GM19025 (cell line): ENCODE results near the gene MYH7.
A peak's percentile ranks its signal among the peaks of the same experiment; 100 is the strongest.
"Not testable (repeated sequence)": the region's sequence is repeated elsewhere in the genome, so short reads cannot be mapped to it uniquely, and the experiment has no call there.

Source experiments
- ATAC-seq: cut with Tn5 transposase; IDR thresholded peaks from one replicate; pipeline ENCODE4 v1.9.1; 2021; ENCODE audit warnings: mild to moderate bottlenecking, low read depth, moderate library complexity; ENCODE audit not compliant: unreplicated experiment

MYH7 gene

GRCh38 chr14:23435543-23436326, at the start of gene MYH7:
Gene MYH7 (minus strand): TSS chr14:23435660. CDS start chr14:23433732, 1,928 bp downstream.
- no peak for ATAC-seq

DNA sequence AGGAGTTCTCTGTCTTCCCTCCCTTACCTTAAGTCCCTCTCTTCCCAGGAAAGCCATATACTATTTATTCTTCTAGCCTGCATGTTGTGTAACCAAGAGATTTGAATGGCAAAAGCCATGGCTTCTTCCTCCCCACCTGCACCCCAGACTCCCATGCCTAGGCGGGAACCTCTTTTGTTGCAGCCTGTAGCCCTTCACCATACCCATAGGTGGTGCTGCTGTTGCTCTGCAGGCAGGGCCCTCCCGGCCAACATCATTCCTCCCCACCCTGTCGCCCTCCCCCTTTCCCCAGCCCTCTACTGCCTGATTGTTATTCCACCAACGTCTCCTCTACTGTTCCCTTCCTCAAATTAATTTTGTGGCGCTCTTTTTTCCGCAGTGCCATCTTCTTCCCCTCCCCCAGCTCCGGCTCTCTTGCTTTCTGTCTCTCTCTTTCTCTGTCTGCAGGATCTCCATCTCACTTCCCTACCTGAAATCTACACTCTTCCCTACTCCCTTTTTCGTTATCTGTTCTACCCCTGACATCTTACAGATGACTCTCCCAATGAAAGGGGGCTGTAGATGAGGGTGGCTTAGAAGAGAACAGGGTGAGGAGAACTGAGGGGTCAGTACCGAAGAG, 47.9 kb upstream of the MYH7 start:
- ATAC-seq = no peak

- ATAC-seq = no peak
Observed at GRCh38 chr14:23482823-23483148, 47.3 kb upstream of the MYH7 start.

- no peak for ATAC-seq
Observed at GRCh38 chr14:23481979-23482822, 46.7 kb upstream of the MYH7 start.

GRCh38 chr14:23481362-23481970, 46.0 kb upstream of the MYH7 start:
- ATAC-seq = no peak

GRCh38 chr14:23478109-23478759, 42.8 kb upstream of the MYH7 start:
- ATAC-seq = no peak

DNA sequence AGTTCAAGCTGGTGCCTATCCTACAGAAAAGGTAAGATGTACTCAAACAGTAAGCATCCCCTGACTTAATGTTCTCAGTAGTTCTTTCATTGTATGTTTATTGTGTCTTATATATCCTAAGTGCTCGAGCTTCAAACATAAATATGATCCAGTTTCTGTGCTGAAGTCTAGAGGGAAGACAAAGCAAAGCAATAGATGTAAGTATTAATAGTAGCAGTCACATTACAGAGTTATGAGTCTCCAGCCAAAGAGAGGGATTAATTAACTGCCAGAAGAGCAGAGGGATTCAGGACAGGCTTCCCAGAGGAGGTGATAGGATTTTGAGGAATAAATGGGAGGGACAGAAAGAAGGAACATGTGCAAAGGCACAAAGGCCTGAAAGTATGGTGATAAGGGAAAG, 35.5 kb upstream of the MYH7 start:
- ATAC-seq = no peak

- ATAC-seq = peak; percentile 4
Observed at GRCh38 chr14:23469906-23470403, 34.5 kb upstream of the MYH7 start.

DNA sequence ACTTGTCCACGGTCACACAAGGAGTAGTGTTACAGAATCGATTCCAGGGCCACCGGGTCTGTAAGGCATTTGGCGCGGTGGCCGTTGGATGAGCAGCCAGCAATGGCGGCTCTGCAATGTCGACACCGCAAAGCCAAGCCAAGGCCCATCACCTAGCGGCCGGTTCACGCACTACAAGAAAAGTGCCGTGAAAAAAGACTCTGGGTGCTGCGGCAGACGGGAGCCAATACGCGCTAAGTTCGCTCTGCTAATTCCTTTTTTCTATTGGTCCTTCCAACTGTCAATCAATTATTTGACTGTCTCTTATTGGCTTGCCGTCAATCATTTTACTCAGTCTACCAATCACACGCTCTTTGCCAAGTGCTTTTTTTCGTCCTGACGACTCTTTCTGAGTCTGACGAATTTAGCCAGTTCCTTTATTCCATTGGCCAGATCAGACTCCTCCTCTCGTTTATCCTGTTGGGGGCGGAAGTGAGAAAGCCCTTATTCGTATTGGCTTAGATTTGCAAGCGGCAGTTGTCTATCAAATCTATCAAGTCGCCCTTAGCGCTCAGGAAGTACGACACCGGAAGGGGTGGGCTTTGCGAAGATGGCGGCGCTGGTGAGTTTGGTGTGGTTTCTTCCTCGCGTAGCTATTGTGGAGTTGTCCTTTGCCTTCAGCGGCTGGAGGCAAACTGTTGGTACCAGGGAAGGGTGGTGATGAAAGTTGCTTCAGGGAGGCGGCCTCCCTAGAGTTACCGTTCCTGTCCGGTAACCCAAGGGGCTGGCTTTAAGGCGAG, 33.9 kb upstream of the MYH7 start, which contains the start of gene NGDN:
Gene NGDN, plus strand, starts transcription at position 577 of the 779 bp plus-strand sequence. Its CDS starts 13 bp downstream, at position 590.
- ATAC-seq = peak; percentile 97

- ATAC-seq = no peak
Observed at GRCh38 chr14:23468704-23469126, 33.3 kb upstream of the MYH7 start.

- ATAC-seq = no peak
Observed at GRCh38 chr14:23465261-23465660, 29.8 kb upstream of the MYH7 start.

DNA sequence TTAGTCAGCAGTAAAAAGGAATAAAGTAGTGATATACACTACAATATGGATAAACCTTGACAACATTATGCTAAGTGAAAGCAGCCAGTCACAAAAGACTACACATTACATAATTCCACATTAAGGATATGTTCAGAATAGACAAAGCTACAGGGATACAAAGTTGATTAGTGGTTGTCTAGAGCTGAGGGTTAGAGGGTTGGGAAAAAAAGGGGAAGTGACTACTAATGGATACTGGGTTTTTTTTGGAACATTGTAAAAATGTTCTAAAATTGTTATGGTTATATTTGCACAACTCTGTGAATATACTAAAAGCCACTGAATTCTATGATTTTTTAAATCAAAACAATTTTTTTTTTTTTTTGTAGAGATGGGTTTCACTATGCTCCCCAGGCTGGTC, 29.2 kb upstream of the MYH7 start:
- ATAC-seq = no peak

- ATAC-seq = no peak
Observed at GRCh38 chr14:23460960-23461359, 25.5 kb upstream of the MYH7 start.

- ATAC-seq = no peak
Observed at GRCh38 chr14:23457587-23458445, 22.4 kb upstream of the MYH7 start.

- ATAC-seq = not testable (repeated sequence)
Observed at GRCh38 chr14:23456883-23457586, 21.6 kb upstream of the MYH7 start.

DNA sequence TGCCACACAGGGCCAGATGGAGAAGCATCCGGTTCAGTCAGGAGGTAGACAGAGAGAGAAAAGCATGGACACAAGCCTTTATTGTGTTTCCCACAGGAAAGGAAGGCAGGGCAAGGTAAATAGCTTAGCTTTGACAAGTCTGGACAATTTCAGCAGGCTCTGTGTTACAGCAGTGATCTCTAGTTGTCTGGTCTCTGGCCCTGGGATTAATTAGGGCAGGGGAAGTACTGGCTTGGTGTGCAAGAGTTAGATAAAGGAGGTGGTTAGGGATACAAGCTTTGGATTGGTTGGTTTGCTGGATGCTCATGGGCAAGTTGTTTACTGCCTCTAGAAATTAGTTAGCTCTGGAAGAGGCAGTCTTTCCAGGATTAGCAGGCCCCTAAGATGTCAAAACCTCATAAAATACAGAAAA, 19.0 kb upstream of the MYH7 start:
- no peak for ATAC-seq

DNA sequence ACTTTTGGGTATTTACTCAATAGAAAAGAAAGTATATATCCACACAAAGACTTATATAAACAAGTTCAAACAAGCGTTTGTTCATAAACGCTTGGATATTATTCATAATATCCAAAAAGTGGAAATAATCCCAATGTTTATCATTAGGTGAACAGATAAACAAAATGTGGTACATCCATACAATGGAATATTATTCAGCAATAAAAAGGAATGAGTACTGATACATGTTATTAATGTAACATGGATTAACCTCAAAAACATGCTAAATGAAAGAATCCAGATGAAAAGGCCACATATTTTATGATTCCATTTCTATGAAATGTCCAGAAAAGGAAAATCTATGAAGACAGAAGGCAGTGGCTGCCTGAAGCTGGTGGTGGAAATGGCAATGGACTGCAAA, 16.8 kb upstream of the MYH7 start:
- ATAC-seq = no peak

DNA sequence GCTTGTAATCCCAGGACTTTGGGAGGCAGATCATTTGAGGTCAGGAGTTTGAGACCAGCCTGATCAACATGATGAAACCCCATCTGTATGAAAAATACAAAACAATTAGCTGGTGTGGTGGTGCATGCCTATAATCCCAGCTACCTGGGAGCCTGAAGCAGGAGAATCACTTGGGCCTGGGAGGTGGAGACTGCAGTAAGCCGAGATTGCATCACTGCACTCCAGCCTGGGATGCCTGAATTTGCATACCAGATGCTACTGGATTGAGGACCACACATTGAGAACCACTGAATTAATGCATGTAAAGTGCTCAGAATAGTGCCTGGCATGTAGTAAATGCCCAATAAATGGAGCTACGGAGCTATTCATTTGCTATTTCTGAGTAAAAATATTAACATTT, 14.9 kb upstream of the MYH7 start:
- no peak for ATAC-seq
